ENCODE results near the gene SPNS1.

The SPNS1 gene

GRCh38 chr16:29023279-29024277 is 49.0 kb downstream of the SPNS1 start:
- Mint-ChIP-seq H3K4me1 (no peaks in the 10 kb centered on the region), H3K9me3 (no peaks in the 10 kb centered on the region), H3K27me3 (ENCODE audit: low read depth) (peaks cover 10% of the 10 kb centered on the region), H3K4me3 (no peak overlapping the region), H3K27ac (no peak overlapping the region), H3K36me3 (ENCODE audit: low read depth) (no peaks in the 10 kb centered on the region)
- no peak for TF ChIP-seq CTCF (IDR thresholded peaks at IDR 0.05; ENCODE audit: unreplicated experiment in 3 of 3)

- Mint-ChIP-seq H3K27me3 (ENCODE audit: low read depth) (peaks cover 10% of the 10 kb centered on the region), H3K4me1 (no peaks in the 10 kb centered on the region), H3K36me3 (ENCODE audit: low read depth) (no peaks in the 10 kb centered on the region), H3K9me3 (no peaks in the 10 kb centered on the region), H3K4me3 (no peak overlapping the region), H3K27ac (no peak overlapping the region)
- no peak for TF ChIP-seq CTCF (IDR thresholded peaks at IDR 0.05; ENCODE audit: unreplicated experiment in 3 of 3)
These were observed 49.7 kb downstream of the SPNS1 start for GRCh38 chr16:29024278-29024677.

GRCh38 chr16:29025218-29025617 is 50.6 kb downstream of the SPNS1 start:
- Mint-ChIP-seq H3K36me3 (ENCODE audit: low read depth) (no peaks in the 10 kb centered on the region), H3K4me1 (no peaks in the 10 kb centered on the region), H3K4me3 (no peak overlapping the region), H3K27ac (no peak overlapping the region), H3K27me3 (ENCODE audit: low read depth) (peaks cover 10% of the 10 kb centered on the region), H3K9me3 (no peaks in the 10 kb centered on the region)
- no peak for TF ChIP-seq CTCF (IDR thresholded peaks at IDR 0.05; ENCODE audit: unreplicated experiment in 3 of 3)

GRCh38 chr16:29025735-29026134 is 51.2 kb downstream of the SPNS1 start:
- Mint-ChIP-seq H3K36me3 (ENCODE audit: low read depth) (no peaks in the 10 kb centered on the region), H3K4me3 (no peak overlapping the region), H3K4me1 (no peaks in the 10 kb centered on the region), H3K27ac (no peak overlapping the region), H3K27me3 (ENCODE audit: low read depth) (peaks cover 10% of the 10 kb centered on the region), H3K9me3 (no peaks in the 10 kb centered on the region)
- TF ChIP-seq CTCF (IDR thresholded peaks at IDR 0.05; ENCODE audit: unreplicated experiment in 3 of 3) = no peak

GRCh38 chr16:29028457-29029167 is 54.0 kb downstream of the SPNS1 start:
- H3K4me3 Mint-ChIP-seq = no peak overlapping the region
- no peaks in the 10 kb centered on the region for H3K36me3 Mint-ChIP-seq (ENCODE audit: low read depth)
- H3K4me1 Mint-ChIP-seq = no peaks in the 10 kb centered on the region
- no peaks in the 10 kb centered on the region for H3K9me3 Mint-ChIP-seq
- H3K27ac Mint-ChIP-seq = peak overlapping the region in 2 of 3 experiments; percentile 30 to 37
- peaks cover 4% of the 10 kb centered on the region for H3K27me3 Mint-ChIP-seq (ENCODE audit: low read depth)
- no peak for TF ChIP-seq CTCF (IDR thresholded peaks at IDR 0.05; ENCODE audit: unreplicated experiment in 3 of 3)

Data from nephron (organoid).